Thymus (tissue), 11 donors: ENCODE measurements around the gene RPGR. TPM values are rescaled to one million over a fixed set of nuclear protein-coding genes. Genes with fewer than 3 reads are reported as not detected.

Source experiments
- DNase-seq, 9 donors: peaks; one replicate each; pipeline ENCODE4 v3.0.0-alpha.2; 2013; ENCODE audit warnings: low spot score in 9 of 9, low read depth in 6 of 9, missing footprints in 1 of 9
- H3K27ac ChIP-seq, 2 donors: one replicate each; pipeline ENCODE4 v1.5.1; 2013; ENCODE audit warnings: control low read depth in 1 of 2, low read depth in 1 of 2, low read length in 1 of 2, mild to moderate bottlenecking in 1 of 2, moderate library complexity in 1 of 2
- H3K27me3 ChIP-seq, 2 donors: one replicate each; pipeline ENCODE4 v1.5.1; 2013; ENCODE audit warnings: low read length in 1 of 2; ENCODE audit not compliant: control insufficient read depth in 2 of 2, insufficient read depth in 1 of 2
- H3K36me3 ChIP-seq, 2 donors: one replicate each; pipeline ENCODE4 v1.5.1; 2013; ENCODE audit warnings: low read length in 1 of 2, mild to moderate bottlenecking in 1 of 2, moderate library complexity in 1 of 2; ENCODE audit not compliant: control insufficient read depth in 2 of 2, insufficient read depth in 2 of 2
- H3K4me1 ChIP-seq, 2 donors: one replicate each; pipeline ENCODE4 v1.5.1; 2013; ENCODE audit warnings: low read length in 2 of 2; ENCODE audit not compliant: control insufficient read depth in 2 of 2, insufficient read depth in 2 of 2
- H3K4me3 ChIP-seq, 2 donors: one replicate each; pipeline ENCODE4 v1.5.1; 2013; ENCODE audit warnings: low read length in 2 of 2, control low read depth in 1 of 2, mild to moderate bottlenecking in 1 of 2
- H3K9me3 ChIP-seq, 2 donors: one replicate each; pipeline ENCODE4 v1.5.1; 2013; ENCODE audit warnings: low read length in 1 of 2, mild to moderate bottlenecking in 1 of 2; ENCODE audit not compliant: control insufficient read depth in 2 of 2, insufficient read depth in 1 of 2
- WGBS: extraction: QIAGEN DNeasy Blood & Tissue Kit; methylation state at CpG from one replicate; pipeline ENCODE4 v1.1.7; 2013; 5-methylcytosine and 5-hydroxymethylcytosine counted together
- polyA plus RNA-seq: library from polyadenylated mRNA; stranded (reverse); fragments of 200-250 nt; gene quantifications from one replicate; pipeline ENCODE4 v1.2.3, GENCODE V29; 2013
- total RNA-seq: library from RNA; stranded (reverse); fragments of 120-200 nt; gene quantifications from one replicate; pipeline ENCODE4 v1.2.4, GENCODE V29; 2013
- donor health status: healthy.

RPGR gene
- total and polyA plus RNA-seq, 2 donors: 6.9 to 35.2 TPM

GRCh38 chrX:38336538-38337240 is 9.4 kb upstream of the RPGR start:
- Histone ChIP-seq H3K27ac (no peak overlapping the region), H3K9me3 (no peaks in the 10 kb centered on the region), H3K4me1 (no peaks in the 10 kb centered on the region), H3K27me3 (no peaks in the 10 kb centered on the region), H3K36me3 (no peaks in the 10 kb centered on the region), H3K4me3 (no peak overlapping the region)
- DNase-seq: no peak
- 46% methylated on average over 5 of the region's 5 CpGs for WGBS

- H3K4me1 ChIP-seq: no peaks in the 10 kb centered on the region
- no peak for DNase-seq
- H3K9me3 ChIP-seq: no peaks in the 10 kb centered on the region
- no peaks in the 10 kb centered on the region for H3K36me3 ChIP-seq
- H3K27ac ChIP-seq: no peak overlapping the region
- H3K27me3 ChIP-seq: no peaks in the 10 kb centered on the region
- H3K4me3 ChIP-seq: no peak overlapping the region
Measured at GRCh38 chrX:38335382-38335781, 8.1 kb upstream of the RPGR start.

GRCh38 chrX:38332505-38332904 is 5.2 kb upstream of the RPGR start:
- no peak for DNase-seq

GRCh38 chrX:38327775-38328081 is 419 bp upstream of the RPGR start:
- H3K4me1 ChIP-seq: no peaks in the 10 kb centered on the region
- DNase-seq: no peak
- H3K27ac ChIP-seq: no peak overlapping the region
- H3K27me3 ChIP-seq: no peaks in the 10 kb centered on the region
- WGBS: 26% methylated on average over 4 of the region's 4 CpGs
- no peaks in the 10 kb centered on the region for H3K9me3 ChIP-seq
- peak overlapping the region; percentile 65 to 74 for H3K4me3 ChIP-seq
- H3K36me3 ChIP-seq: no peaks in the 10 kb centered on the region

More at GRCh38 chrX:38332505-38332904, 5.2 kb upstream of the RPGR start:
- Histone ChIP-seq H3K27me3 (no peaks in the 10 kb centered on the region), H3K27ac (no peak overlapping the region), H3K4me1 (no peaks in the 10 kb centered on the region), H3K36me3 (no peaks in the 10 kb centered on the region), H3K4me3 (no peak overlapping the region), H3K9me3 (no peaks in the 10 kb centered on the region)

GRCh38 chrX:38326086-38326485 is 1.2 kb downstream of the RPGR start:
- Histone ChIP-seq H3K4me1 (no peaks in the 10 kb centered on the region), H3K36me3 (no peaks in the 10 kb centered on the region), H3K27ac (no peak overlapping the region), H3K9me3 (no peaks in the 10 kb centered on the region), H3K27me3 (no peaks in the 10 kb centered on the region), H3K4me3 (no peak overlapping the region)
- 92% methylated on average over 3 of the region's 3 CpGs for WGBS
- no peak for DNase-seq

- no peaks in the 10 kb centered on the region for H3K4me1 ChIP-seq
- no peak overlapping the region for H3K4me3 ChIP-seq
- no peaks in the 10 kb centered on the region for H3K27me3 ChIP-seq
- no peak overlapping the region for H3K27ac ChIP-seq
- 96% methylated on average over 5 of the region's 5 CpGs for whole genome bisulfite sequencing
- no peak for DNase-seq
- H3K36me3 ChIP-seq: peaks cover 0 to 2% of the 10 kb centered on the region in 2 donors
- no peaks in the 10 kb centered on the region for H3K9me3 ChIP-seq
Measured at GRCh38 chrX:38320819-38321218, 6.5 kb downstream of the RPGR start.

- 95% methylated on average over 4 of the region's 4 CpGs for WGBS
- DNase-seq: no peak
- no peak overlapping the region for H3K4me3 ChIP-seq
- H3K36me3 ChIP-seq: peaks cover 0 to 2% of the 10 kb centered on the region in 2 donors
- no peaks in the 10 kb centered on the region for H3K4me1 ChIP-seq
- no peaks in the 10 kb centered on the region for H3K9me3 ChIP-seq
- H3K27ac ChIP-seq: no peak overlapping the region
- H3K27me3 ChIP-seq: no peaks in the 10 kb centered on the region
Measured at GRCh38 chrX:38318606-38319005, 8.7 kb downstream of the RPGR start.

- no peaks in the 10 kb centered on the region for H3K9me3 ChIP-seq
- no peaks in the 10 kb centered on the region for H3K4me1 ChIP-seq
- 91% methylated on average over 3 of the region's 3 CpGs for WGBS
- H3K27me3 ChIP-seq: no peaks in the 10 kb centered on the region
- DNase-seq: no peak
- no peak overlapping the region for H3K27ac ChIP-seq
- peaks cover 0 to 2% of the 10 kb centered on the region in 2 donors for H3K36me3 ChIP-seq
- no peak overlapping the region for H3K4me3 ChIP-seq
Measured at GRCh38 chrX:38318196-38318595, 9.1 kb downstream of the RPGR start.

- Histone ChIP-seq H3K36me3 (no peaks in the 10 kb centered on the region), H3K27ac (no peak overlapping the region), H3K27me3 (no peaks in the 10 kb centered on the region), H3K4me3 (no peak overlapping the region), H3K9me3 (no peaks in the 10 kb centered on the region), H3K4me1 (no peaks in the 10 kb centered on the region)
- no peak for DNase-seq
- 97% methylated on average over 7 of the region's 7 CpGs for WGBS
Measured at GRCh38 chrX:38315186-38315585, 12.1 kb downstream of the RPGR start.

GRCh38 chrX:38313190-38313589 is 14.1 kb downstream of the RPGR start:
- no peak for DNase-seq
- WGBS: 98% methylated on average over 4 of the region's 4 CpGs
- no peaks in the 10 kb centered on the region for H3K36me3 ChIP-seq

More at GRCh38 chrX:38313190-38313589, 14.1 kb downstream of the RPGR start:
- Histone ChIP-seq H3K4me3 (no peak overlapping the region), H3K27me3 (no peaks in the 10 kb centered on the region), H3K4me1 (no peaks in the 10 kb centered on the region), H3K9me3 (no peaks in the 10 kb centered on the region), H3K27ac (no peak overlapping the region)
